Measurements from ENCODE around the gene ISM1.

The ISM1 gene

GRCh38 chr20:13295637-13296036 lies 74.6 kb downstream of the ISM1 start:
- H3K27ac Mint-ChIP-seq = no peak overlapping the region
- H3K36me3 Mint-ChIP-seq (ENCODE audit: low read depth) = no peaks in the 10 kb centered on the region
- H3K4me1 Mint-ChIP-seq (ENCODE audit: low read depth) = no peaks in the 10 kb centered on the region
- H3K4me3 Mint-ChIP-seq = no peak overlapping the region
- no peaks in the 10 kb centered on the region for H3K9me3 Mint-ChIP-seq
- no peaks in the 10 kb centered on the region for H3K27me3 Mint-ChIP-seq

- no peaks in the 10 kb centered on the region for H3K27me3 Mint-ChIP-seq
- H3K4me3 Mint-ChIP-seq = no peak overlapping the region
- H3K27ac Mint-ChIP-seq = no peak overlapping the region
- no peaks in the 10 kb centered on the region for H3K36me3 Mint-ChIP-seq (ENCODE audit: low read depth)
- H3K9me3 Mint-ChIP-seq = no peaks in the 10 kb centered on the region
- no peaks in the 10 kb centered on the region for H3K4me1 Mint-ChIP-seq (ENCODE audit: low read depth)
Measured at GRCh38 chr20:13296070-13296469, 75.0 kb downstream of the ISM1 start.

- Mint-ChIP-seq H3K4me1 (ENCODE audit: low read depth) (no peaks in the 10 kb centered on the region), H3K4me3 (no peak overlapping the region), H3K36me3 (ENCODE audit: low read depth) (no peaks in the 10 kb centered on the region), H3K27me3 (no peaks in the 10 kb centered on the region), H3K27ac (no peak overlapping the region), H3K9me3 (no peaks in the 10 kb centered on the region)
Measured at GRCh38 chr20:13297147-13297899, 76.2 kb downstream of the ISM1 start.

- no peaks in the 10 kb centered on the region for H3K27me3 Mint-ChIP-seq
- no peaks in the 10 kb centered on the region for H3K36me3 Mint-ChIP-seq (ENCODE audit: low read depth)
- H3K4me1 Mint-ChIP-seq (ENCODE audit: low read depth) = no peaks in the 10 kb centered on the region
- no peaks in the 10 kb centered on the region for H3K9me3 Mint-ChIP-seq
- H3K4me3 Mint-ChIP-seq = no peak overlapping the region
- no peak overlapping the region for H3K27ac Mint-ChIP-seq
Measured at GRCh38 chr20:13298692-13299373, 77.8 kb downstream of the ISM1 start.

GRCh38 chr20:13299401-13299800 lies 78.3 kb downstream of the ISM1 start:
- no peaks in the 10 kb centered on the region for H3K36me3 Mint-ChIP-seq (ENCODE audit: low read depth)
- no peak overlapping the region for H3K27ac Mint-ChIP-seq
- H3K4me1 Mint-ChIP-seq (ENCODE audit: low read depth) = no peaks in the 10 kb centered on the region
- H3K9me3 Mint-ChIP-seq = no peaks in the 10 kb centered on the region
- no peaks in the 10 kb centered on the region for H3K27me3 Mint-ChIP-seq
- no peak overlapping the region for H3K4me3 Mint-ChIP-seq

GRCh38 chr20:13301596-13301995 lies 80.5 kb downstream of the ISM1 start:
- Mint-ChIP-seq H3K9me3 (no peaks in the 10 kb centered on the region), H3K27me3 (no peaks in the 10 kb centered on the region), H3K4me3 (no peak overlapping the region), H3K4me1 (ENCODE audit: low read depth) (no peaks in the 10 kb centered on the region), H3K27ac (no peak overlapping the region), H3K36me3 (ENCODE audit: low read depth) (no peaks in the 10 kb centered on the region)

- Mint-ChIP-seq H3K4me3 (no peak overlapping the region), H3K27me3 (peaks cover 5% of the 10 kb centered on the region), H3K9me3 (no peaks in the 10 kb centered on the region), H3K27ac (no peak overlapping the region), H3K36me3 (ENCODE audit: low read depth) (no peaks in the 10 kb centered on the region), H3K4me1 (ENCODE audit: low read depth) (no peaks in the 10 kb centered on the region)
Measured at GRCh38 chr20:13302647-13303450, 81.8 kb downstream of the ISM1 start.

GRCh38 chr20:13305284-13305683 lies 84.2 kb downstream of the ISM1 start:
- H3K4me1 Mint-ChIP-seq (ENCODE audit: low read depth) = no peaks in the 10 kb centered on the region
- no peak overlapping the region for H3K4me3 Mint-ChIP-seq
- H3K36me3 Mint-ChIP-seq (ENCODE audit: low read depth) = no peaks in the 10 kb centered on the region
- peaks cover 5% of the 10 kb centered on the region for H3K27me3 Mint-ChIP-seq
- no peak overlapping the region for H3K27ac Mint-ChIP-seq
- no peaks in the 10 kb centered on the region for H3K9me3 Mint-ChIP-seq

- Mint-ChIP-seq H3K27me3 (peaks cover 9% of the 10 kb centered on the region), H3K4me1 (ENCODE audit: low read depth) (peaks cover 10% of the 10 kb centered on the region)
Measured at GRCh38 chr20:13307562-13308163, 86.6 kb downstream of the ISM1 start.

GRCh38 chr20:13312300-13312699 lies 91.2 kb downstream of the ISM1 start:
- peak overlapping the region; percentile 4 for H3K27ac Mint-ChIP-seq

More at GRCh38 chr20:13307562-13308163, 86.6 kb downstream of the ISM1 start:
- Mint-ChIP-seq H3K27ac (no peak overlapping the region), H3K36me3 (ENCODE audit: low read depth) (no peaks in the 10 kb centered on the region), H3K9me3 (no peaks in the 10 kb centered on the region), H3K4me3 (no peak overlapping the region)

GRCh38 chr20:13313201-13313600 lies 92.1 kb downstream of the ISM1 start:
- Mint-ChIP-seq H3K4me3 (no peak overlapping the region), H3K36me3 (ENCODE audit: low read depth) (no peaks in the 10 kb centered on the region), H3K9me3 (peaks cover 21% of the 10 kb centered on the region), H3K4me1 (ENCODE audit: low read depth) (peaks cover 28% of the 10 kb centered on the region), H3K27me3 (peaks cover 33% of the 10 kb centered on the region), H3K27ac (no peak overlapping the region)

More at GRCh38 chr20:13312300-13312699, 91.2 kb downstream of the ISM1 start:
- Mint-ChIP-seq H3K36me3 (ENCODE audit: low read depth) (no peaks in the 10 kb centered on the region), H3K9me3 (peaks cover 16% of the 10 kb centered on the region), H3K4me3 (no peak overlapping the region), H3K4me1 (ENCODE audit: low read depth) (peaks cover 22% of the 10 kb centered on the region), H3K27me3 (peaks cover 33% of the 10 kb centered on the region)

GRCh38 chr20:13317439-13317838 lies 96.4 kb downstream of the ISM1 start:
- H3K4me1 Mint-ChIP-seq (ENCODE audit: low read depth) = peaks cover 26% of the 10 kb centered on the region
- H3K36me3 Mint-ChIP-seq (ENCODE audit: low read depth) = no peaks in the 10 kb centered on the region
- H3K27me3 Mint-ChIP-seq = peaks cover 31% of the 10 kb centered on the region
- no peak overlapping the region for H3K4me3 Mint-ChIP-seq
- H3K9me3 Mint-ChIP-seq = peaks cover 27% of the 10 kb centered on the region
- H3K27ac Mint-ChIP-seq = no peak overlapping the region

- H3K27ac Mint-ChIP-seq = no peak overlapping the region
- H3K27me3 Mint-ChIP-seq = peaks cover 26% of the 10 kb centered on the region
- H3K4me3 Mint-ChIP-seq = no peak overlapping the region
- H3K4me1 Mint-ChIP-seq (ENCODE audit: low read depth) = peaks cover 21% of the 10 kb centered on the region
- H3K9me3 Mint-ChIP-seq = peaks cover 27% of the 10 kb centered on the region
- no peaks in the 10 kb centered on the region for H3K36me3 Mint-ChIP-seq (ENCODE audit: low read depth)
Measured at GRCh38 chr20:13318871-13319521, 97.9 kb downstream of the ISM1 start.

- Mint-ChIP-seq H3K36me3 (ENCODE audit: low read depth) (no peaks in the 10 kb centered on the region), H3K27me3 (peaks cover 28% of the 10 kb centered on the region), H3K4me3 (no peak overlapping the region), H3K27ac (no peak overlapping the region), H3K9me3 (peaks cover 18% of the 10 kb centered on the region), H3K4me1 (ENCODE audit: low read depth) (peaks cover 29% of the 10 kb centered on the region)
Measured at GRCh38 chr20:13320702-13321101, 99.6 kb downstream of the ISM1 start.
